ENCODE results near the gene CIZ1.
A peak's percentile ranks its signal among the peaks of the same experiment; 100 is the strongest.

Gene CIZ1

DNA sequence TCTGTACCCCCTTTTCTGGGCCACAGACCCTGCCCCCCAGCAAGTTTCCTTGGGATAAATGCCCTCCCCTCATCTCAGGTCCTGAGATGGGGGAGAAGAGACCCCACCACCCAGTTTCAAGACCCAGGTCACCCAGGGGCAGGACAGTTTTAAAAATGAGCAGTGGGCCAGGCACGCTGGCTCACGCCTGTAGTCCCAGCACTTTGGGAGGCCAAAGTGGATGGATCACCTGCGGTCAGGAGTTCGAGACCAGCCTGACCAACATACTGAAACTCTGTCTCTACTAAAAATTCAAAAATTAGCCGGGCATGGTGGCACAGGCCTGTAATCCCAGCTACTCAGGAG is 69.9 kb downstream of the CIZ1 start:
- Histone ChIP-seq H3K9ac (ENCODE audit: low read length) (no peak overlapping the region), H3K4me3 (ENCODE audit: low read length) (no peak overlapping the region), H4K8ac (ENCODE audit: low read depth, low read length) (no peak overlapping the region), H3K18ac (ENCODE audit: low read length) (no peak overlapping the region), H3K56ac (ENCODE audit: low read length) (no peak overlapping the region), H3K36me3 (ENCODE audit: control insufficient read depth, insufficient read depth, low read length) (no peaks in the 10 kb centered on the region), H2BK15ac (replicated peaks; ENCODE audit: low read depth) (no peak overlapping the region), H3K27ac (ENCODE audit: low read depth, low read length) (no peak overlapping the region), H3K79me1 (ENCODE audit: low read length) (peaks cover 10% of the 10 kb centered on the region), H2BK120ac (ENCODE audit: low read depth, low read length) (no peak overlapping the region), H3K4me2 (ENCODE audit: low read length) (no peak overlapping the region), H2AK5ac (ENCODE audit: low read length) (no peak overlapping the region), H2BK5ac (ENCODE audit: low read length) (no peak overlapping the region), H3K79me2 (ENCODE audit: control insufficient read depth, insufficient read depth, low read length) (peaks cover 9% of the 10 kb centered on the region), H4K5ac (ENCODE audit: low read length) (no peak overlapping the region), H3K23ac (ENCODE audit: low read length) (no peak overlapping the region), H3K27me3 (ENCODE audit: insufficient read depth, low read length, poor library complexity) (no peaks in the 10 kb centered on the region), H3K4ac (ENCODE audit: low read depth, low read length) (no peak overlapping the region), H3K4me1 (ENCODE audit: control insufficient read depth, low read depth, low read length) (peaks cover 3% of the 10 kb centered on the region)
- no peak for DNase-seq
- WGBS (ENCODE audit: extremely low coverage, insufficient coverage, low lambda C conversion rate): no CpG with 5 or more reads among the region's 5 CpGs

DNA sequence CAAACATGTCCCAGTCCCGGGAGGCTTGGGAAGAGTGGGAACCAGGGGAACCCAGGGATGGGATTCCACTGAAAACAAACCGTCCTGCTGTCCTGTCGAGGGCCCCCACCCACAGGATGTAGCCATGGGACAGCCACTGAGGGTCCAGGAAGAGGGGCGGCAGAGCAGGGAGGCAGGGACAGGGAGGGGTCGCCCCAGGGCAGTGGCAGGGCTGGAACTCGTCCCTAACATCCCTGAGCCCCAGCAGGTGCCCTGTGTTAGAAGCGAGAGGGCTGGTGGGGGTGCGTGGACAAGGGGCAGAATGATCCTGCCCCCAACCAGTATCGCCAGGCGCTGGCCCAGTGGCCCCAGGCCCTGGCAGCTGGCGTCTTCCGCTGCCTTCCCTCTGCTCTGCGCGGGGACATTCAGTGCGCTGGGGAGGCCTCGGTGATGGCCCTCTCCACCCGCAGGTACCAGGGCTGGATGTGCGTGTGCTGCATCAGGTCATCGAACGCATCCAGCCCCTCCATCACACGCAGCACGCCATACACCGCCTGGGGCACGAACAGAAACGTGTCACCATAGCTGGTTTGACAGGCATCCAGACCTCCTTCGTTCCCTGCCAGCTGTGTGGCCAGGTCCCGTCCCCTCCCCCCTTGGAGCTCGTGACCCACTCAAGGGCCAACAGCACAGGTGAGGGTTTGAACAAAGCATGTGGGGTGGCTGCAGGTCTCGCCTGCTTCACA is 70.5 kb downstream of the CIZ1 start:
- Histone ChIP-seq H3K4me1 (ENCODE audit: control insufficient read depth, low read depth, low read length) (peaks cover 3% of the 10 kb centered on the region), H3K18ac (ENCODE audit: low read length) (no peak overlapping the region), H3K4me2 (ENCODE audit: low read length) (no peak overlapping the region), H3K79me1 (ENCODE audit: low read length) (peaks cover 6% of the 10 kb centered on the region), H2AK5ac (ENCODE audit: low read length) (no peak overlapping the region), H4K8ac (ENCODE audit: low read depth, low read length) (no peak overlapping the region), H3K36me3 (ENCODE audit: control insufficient read depth, insufficient read depth, low read length) (no peaks in the 10 kb centered on the region), H2BK15ac (replicated peaks; ENCODE audit: low read depth) (no peak overlapping the region), H3K4me3 (ENCODE audit: low read length) (no peak overlapping the region), H2BK120ac (ENCODE audit: low read depth, low read length) (no peak overlapping the region), H3K56ac (ENCODE audit: low read length) (no peak overlapping the region), H2BK5ac (ENCODE audit: low read length) (no peak overlapping the region), H3K27me3 (ENCODE audit: insufficient read depth, low read length, poor library complexity) (no peaks in the 10 kb centered on the region), H3K27ac (ENCODE audit: low read depth, low read length) (no peak overlapping the region), H3K9ac (ENCODE audit: low read length) (no peak overlapping the region), H3K4ac (ENCODE audit: low read depth, low read length) (no peak overlapping the region), H4K5ac (ENCODE audit: low read length) (no peak overlapping the region), H3K79me2 (ENCODE audit: control insufficient read depth, insufficient read depth, low read length) (peaks cover 3% of the 10 kb centered on the region), H3K23ac (ENCODE audit: low read length) (no peak overlapping the region)
- no CpG with 5 or more reads among the region's 29 CpGs for WGBS (ENCODE audit: extremely low coverage, insufficient coverage, low lambda C conversion rate)
- no peak for DNase-seq

DNA sequence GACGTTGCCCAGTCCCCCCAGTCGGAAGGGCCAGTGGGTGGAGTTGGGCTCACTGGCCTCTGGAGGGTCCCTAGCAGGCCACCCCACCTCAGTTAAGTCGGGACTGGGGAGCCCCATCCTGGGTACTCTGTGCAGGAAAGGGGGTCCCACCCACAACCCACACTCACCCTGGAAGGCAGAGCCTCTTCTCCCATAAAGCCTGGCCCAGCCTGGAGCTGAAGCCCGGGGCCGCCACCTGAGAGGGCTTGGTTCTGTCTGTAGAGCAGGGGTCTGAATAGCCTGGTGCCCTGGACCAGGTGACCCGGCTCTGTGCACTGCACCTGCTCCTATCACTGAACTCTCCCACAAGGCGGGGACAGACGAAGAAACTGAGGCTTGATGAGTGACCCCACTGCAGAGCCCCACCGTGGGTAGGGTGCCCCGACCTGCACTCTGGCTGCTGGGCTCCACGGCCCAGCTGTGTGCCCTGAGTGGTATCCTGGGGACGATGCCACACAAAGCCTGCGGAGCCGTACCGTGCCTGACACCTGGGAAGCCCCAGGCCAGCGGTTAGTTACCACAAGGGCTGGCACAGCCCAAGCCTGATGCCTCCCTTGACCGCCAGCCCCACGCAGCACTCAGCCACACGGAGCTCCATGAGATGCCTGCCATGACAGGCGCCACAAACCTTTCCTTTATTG is 71.2 kb downstream of the CIZ1 start:
- Histone ChIP-seq H3K79me2 (ENCODE audit: control insufficient read depth, insufficient read depth, low read length) (no peaks in the 10 kb centered on the region), H3K18ac (ENCODE audit: low read length) (no peak overlapping the region), H4K8ac (ENCODE audit: low read depth, low read length) (no peak overlapping the region), H2BK5ac (ENCODE audit: low read length) (no peak overlapping the region), H3K79me1 (ENCODE audit: low read length) (peaks cover under 1% of the 10 kb centered on the region), H3K27ac (ENCODE audit: low read depth, low read length) (no peak overlapping the region), H3K56ac (ENCODE audit: low read length) (no peak overlapping the region), H3K4me1 (ENCODE audit: control insufficient read depth, low read depth, low read length) (peaks cover 3% of the 10 kb centered on the region), H3K27me3 (ENCODE audit: insufficient read depth, low read length, poor library complexity) (no peaks in the 10 kb centered on the region), H2AK5ac (ENCODE audit: low read length) (no peak overlapping the region), H3K23ac (ENCODE audit: low read length) (no peak overlapping the region), H2BK120ac (ENCODE audit: low read depth, low read length) (no peak overlapping the region), H3K36me3 (ENCODE audit: control insufficient read depth, insufficient read depth, low read length) (no peaks in the 10 kb centered on the region), H4K5ac (ENCODE audit: low read length) (no peak overlapping the region), H3K4me2 (ENCODE audit: low read length) (no peak overlapping the region), H2BK15ac (replicated peaks; ENCODE audit: low read depth) (no peak overlapping the region), H3K4me3 (ENCODE audit: low read length) (no peak overlapping the region), H3K9ac (ENCODE audit: low read length) (no peak overlapping the region), H3K4ac (ENCODE audit: low read depth, low read length) (no peak overlapping the region)
- no CpG with 5 or more reads among the region's 20 CpGs for WGBS (ENCODE audit: extremely low coverage, insufficient coverage, low lambda C conversion rate)
- no peak for DNase-seq

DNA sequence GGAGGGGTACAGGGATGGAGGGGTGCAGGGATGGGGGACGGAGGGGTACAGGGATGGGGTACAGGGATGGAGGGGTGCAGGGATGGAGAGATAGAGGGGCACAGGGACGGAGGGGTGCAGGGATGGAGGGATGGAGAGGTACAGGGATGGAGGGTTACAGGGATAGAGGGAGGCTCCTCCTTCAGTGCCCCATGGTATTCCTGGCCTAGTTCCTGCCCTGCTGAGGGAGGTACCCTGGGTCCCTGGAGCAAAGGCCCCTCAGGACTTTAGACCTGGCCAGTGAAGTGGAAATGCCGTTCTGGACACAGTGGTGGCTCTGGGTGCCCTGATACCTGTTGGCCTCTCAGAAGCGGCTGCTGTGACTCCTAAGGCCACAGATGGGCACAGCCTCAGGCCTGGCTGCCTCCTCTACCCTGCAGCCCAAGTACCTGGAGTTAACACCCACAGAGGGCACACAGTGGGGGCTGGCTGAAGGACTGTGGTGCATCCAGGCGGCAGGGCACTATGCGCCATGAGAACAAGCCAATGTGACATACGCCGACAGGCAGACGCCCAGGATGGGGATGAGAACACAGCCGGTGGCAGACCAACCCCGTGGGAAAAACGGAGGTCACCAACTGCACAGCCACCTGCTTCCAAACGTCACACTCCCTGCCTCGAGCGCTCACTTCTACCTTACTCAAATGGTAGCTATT is 72.3 kb downstream of the CIZ1 start:
- Histone ChIP-seq H3K36me3 (ENCODE audit: control insufficient read depth, insufficient read depth, low read length) (no peaks in the 10 kb centered on the region), H2BK15ac (replicated peaks; ENCODE audit: low read depth) (no peak overlapping the region), H3K56ac (ENCODE audit: low read length) (no peak overlapping the region), H2AK5ac (ENCODE audit: low read length) (no peak overlapping the region), H4K8ac (ENCODE audit: low read depth, low read length) (no peak overlapping the region), H3K4ac (ENCODE audit: low read depth, low read length) (no peak overlapping the region), H3K4me2 (ENCODE audit: low read length) (no peak overlapping the region), H3K23ac (ENCODE audit: low read length) (no peak overlapping the region), H3K4me1 (ENCODE audit: control insufficient read depth, low read depth, low read length) (peaks cover 3% of the 10 kb centered on the region), H4K5ac (ENCODE audit: low read length) (no peak overlapping the region), H3K27me3 (ENCODE audit: insufficient read depth, low read length, poor library complexity) (no peaks in the 10 kb centered on the region), H3K27ac (ENCODE audit: low read depth, low read length) (no peak overlapping the region), H3K4me3 (ENCODE audit: low read length) (no peak overlapping the region), H3K9ac (ENCODE audit: low read length) (no peak overlapping the region), H3K79me1 (ENCODE audit: low read length) (no peaks in the 10 kb centered on the region), H3K79me2 (ENCODE audit: control insufficient read depth, insufficient read depth, low read length) (no peaks in the 10 kb centered on the region), H2BK5ac (ENCODE audit: low read length) (no peak overlapping the region), H3K18ac (ENCODE audit: low read length) (no peak overlapping the region), H2BK120ac (ENCODE audit: low read depth, low read length) (no peak overlapping the region)
- DNase-seq: no peak
- WGBS (ENCODE audit: extremely low coverage, insufficient coverage, low lambda C conversion rate): no CpG with 5 or more reads among the region's 15 CpGs

DNA sequence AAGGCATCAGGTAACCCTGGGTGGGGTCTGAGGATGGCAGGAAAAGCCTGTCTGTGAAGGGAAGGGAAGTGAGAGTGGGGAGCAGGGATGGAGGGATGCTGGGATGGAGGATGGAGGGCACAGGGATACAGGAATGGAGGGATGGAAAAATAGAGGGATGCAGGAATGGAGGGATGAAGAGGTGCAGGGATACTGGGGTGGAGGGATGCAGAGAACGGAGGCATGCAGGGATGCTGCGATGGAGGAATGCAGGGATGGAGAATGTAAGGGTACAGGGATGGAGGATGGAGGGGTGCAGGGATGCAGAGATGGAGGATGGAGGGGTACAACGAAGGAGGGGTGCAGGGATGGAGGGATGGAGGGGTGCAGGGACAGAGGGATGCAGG is 72.9 kb downstream of the CIZ1 start:
- Histone ChIP-seq H3K9ac (ENCODE audit: low read length) (peak overlapping the region; percentile 56), H3K79me2 (ENCODE audit: control insufficient read depth, insufficient read depth, low read length) (no peaks in the 10 kb centered on the region), H3K27ac (ENCODE audit: low read depth, low read length) (no peak overlapping the region), H3K23ac (ENCODE audit: low read length) (no peak overlapping the region), H2BK120ac (ENCODE audit: low read depth, low read length) (no peak overlapping the region), H3K79me1 (ENCODE audit: low read length) (no peaks in the 10 kb centered on the region), H3K56ac (ENCODE audit: low read length) (peak overlapping the region; percentile 58), H3K27me3 (ENCODE audit: insufficient read depth, low read length, poor library complexity) (no peaks in the 10 kb centered on the region), H3K4ac (ENCODE audit: low read depth, low read length) (no peak overlapping the region), H3K4me1 (ENCODE audit: control insufficient read depth, low read depth, low read length) (peaks cover 3% of the 10 kb centered on the region), H2AK5ac (ENCODE audit: low read length) (no peak overlapping the region), H3K18ac (ENCODE audit: low read length) (no peak overlapping the region), H3K4me2 (ENCODE audit: low read length) (no peak overlapping the region), H2BK15ac (replicated peaks; ENCODE audit: low read depth) (no peak overlapping the region), H4K8ac (ENCODE audit: low read depth, low read length) (no peak overlapping the region), H4K5ac (ENCODE audit: low read length) (no peak overlapping the region), H3K36me3 (ENCODE audit: control insufficient read depth, insufficient read depth, low read length) (no peaks in the 10 kb centered on the region), H3K4me3 (ENCODE audit: low read length) (no peak overlapping the region), H2BK5ac (ENCODE audit: low read length) (no peak overlapping the region)
- DNase-seq: no peak
- no CpG with 5 or more reads among the region's 3 CpGs for WGBS (ENCODE audit: extremely low coverage, insufficient coverage, low lambda C conversion rate)
